GM19328 (cell line): Measurements from ENCODE around the gene SPIN3.
"Not testable (repeated sequence)": the region's sequence is repeated elsewhere in the genome, so short reads cannot be mapped to it uniquely, and the experiment has no call there.

Source experiments
- ATAC-seq: cut with Tn5 transposase; IDR thresholded peaks from one replicate; pipeline ENCODE4 v1.9.1; 2021; ENCODE audit warnings: mild to moderate bottlenecking, moderate library complexity; ENCODE audit not compliant: unreplicated experiment

Gene SPIN3

GRCh38 chrX:56995271-56995994, at the start of gene SPIN3:
SPIN3 (minus strand) TSS chrX:56995541; CDS start chrX:56994947, 594 bp downstream.
- peak; percentile 92 for ATAC-seq

- no peak for ATAC-seq
These were observed 48.9 kb upstream of the SPIN3 start for GRCh38 chrX:57044245-57044644.

- not testable (repeated sequence) for ATAC-seq
These were observed 41.9 kb upstream of the SPIN3 start for GRCh38 chrX:57037265-57037664.

GRCh38 chrX:56994375-56995270, 718 bp downstream of the SPIN3 start:
- ATAC-seq, result no peak

GRCh38 chrX:56987741-56988140, 7.6 kb downstream of the SPIN3 start:
- no peak for ATAC-seq

GRCh38 chrX:56986138-56986537, 9.2 kb downstream of the SPIN3 start:
- no peak for ATAC-seq

- peak; percentile 91 for ATAC-seq
These were observed 17.2 kb downstream of the SPIN3 start for GRCh38 chrX:56978172-56978571.

GRCh38 chrX:56975611-56976010, 19.7 kb downstream of the SPIN3 start:
- no peak for ATAC-seq

- no peak for ATAC-seq
These were observed 20.9 kb downstream of the SPIN3 start for GRCh38 chrX:56974408-56974807.

GRCh38 chrX:56969559-56969958, 25.8 kb downstream of the SPIN3 start:
- ATAC-seq, result no peak

- ATAC-seq, result no peak
These were observed 26.4 kb downstream of the SPIN3 start for GRCh38 chrX:56968980-56969379.

- ATAC-seq, result no peak
These were observed 32.0 kb downstream of the SPIN3 start for GRCh38 chrX:56963377-56963776.

- no peak for ATAC-seq
These were observed 47.6 kb downstream of the SPIN3 start for GRCh38 chrX:56947699-56948098.

GRCh38 chrX:56946201-56946600, 49.1 kb downstream of the SPIN3 start:
- not testable (repeated sequence) for ATAC-seq

GRCh38 chrX:56945226-56945625, 50.1 kb downstream of the SPIN3 start:
- not testable (repeated sequence) for ATAC-seq

- no peak for ATAC-seq
These were observed 52.1 kb downstream of the SPIN3 start for GRCh38 chrX:56943264-56943663.
